ENCODE measurements around the gene DES.

GRCh38 chr2:219418155-219419011, at the start of gene DES:
- TF ChIP-seq CTCF (conservative IDR thresholded peaks at IDR 0.05; ENCODE audit: low read depth, low read length), result no peak
- TF ChIP-seq POLR2A (IDR thresholded peaks at IDR 0.05; ENCODE audit: low read depth, low read length), result no peak
- no peak for TF ChIP-seq CEBPB (IDR thresholded peaks at IDR 0.05; ENCODE audit: low read depth, low read length)
- TF ChIP-seq RCOR1 (IDR thresholded peaks at IDR 0.05; ENCODE audit: insufficient replicate concordance, low read length), result no peak
- TF ChIP-seq RFX5 (IDR thresholded peaks at IDR 0.05; ENCODE audit: low read depth, low read length), result no peak
- TF ChIP-seq CHD1 (IDR thresholded peaks at IDR 0.05; ENCODE audit: low read depth, low read length), result no peak
- TF ChIP-seq RAD21 (IDR thresholded peaks at IDR 0.05; ENCODE audit: low read length), result no peak
- no peak for TF ChIP-seq MXI1 (IDR thresholded peaks at IDR 0.05; ENCODE audit: borderline replicate concordance, low read depth, low read length)
- TF ChIP-seq SMC3 (IDR thresholded peaks at IDR 0.05; ENCODE audit: low read depth, low read length), result no peak
- no peak for TF ChIP-seq MAZ (IDR thresholded peaks at IDR 0.05; ENCODE audit: borderline replicate concordance, low read depth, low read length)
- no peak for TF ChIP-seq USF2 (IDR thresholded peaks at IDR 0.05; ENCODE audit: low read depth, low read length)
- no peak for TF ChIP-seq NFE2L2 (IDR thresholded peaks at IDR 0.05; ENCODE audit: low read depth, low read length)
- no peak for TF ChIP-seq MAFK (IDR thresholded peaks at IDR 0.05; ENCODE audit: low read depth, low read length)
- no peak for TF ChIP-seq ELK1 (IDR thresholded peaks at IDR 0.05; ENCODE audit: borderline replicate concordance, low read depth, low read length)
